Stimulated activated CD8-positive, alpha-beta memory T cell treated with anti-CD3 and anti-CD28 coated beads, Interleukin-2, amount 100 ng/mL, for 1 hour (primary cell): Measurements from ENCODE around the gene TRIM66.

Source experiments
- DNase-seq, 2 donors: peaks; one replicate each; pipeline ENCODE4 v3.0.0-alpha.2; 2020; ENCODE audit warnings: low read depth in 2 of 2

TRIM66 gene

DNA sequence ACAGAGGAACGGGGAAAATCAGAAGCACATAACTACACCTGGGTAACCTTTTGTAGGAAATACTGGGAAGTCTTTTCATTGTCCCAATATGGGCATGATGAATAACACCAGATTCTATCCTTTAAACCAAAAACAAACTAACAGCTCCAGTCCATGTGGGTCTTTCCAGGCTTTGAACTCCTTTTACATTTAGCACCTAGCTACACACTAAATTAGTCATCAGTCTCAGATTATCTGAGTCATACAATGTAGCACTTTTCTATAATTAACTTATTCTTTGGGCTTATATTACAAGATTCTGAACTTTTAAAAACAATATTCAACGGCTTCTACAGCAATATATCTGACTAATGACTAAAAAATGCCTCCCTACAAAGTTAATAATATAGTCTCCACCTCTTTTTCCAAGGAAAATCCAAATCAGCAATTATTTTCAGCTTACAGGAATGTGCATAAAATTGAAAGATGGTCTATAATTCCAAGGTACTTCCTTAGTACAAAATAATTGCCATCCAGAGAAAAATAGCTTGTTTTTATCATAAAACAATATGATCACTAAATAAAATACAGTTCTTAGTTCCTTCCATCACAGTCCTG is 114.8 kb downstream of the TRIM66 start:
- DNase-seq = no peak

DNA sequence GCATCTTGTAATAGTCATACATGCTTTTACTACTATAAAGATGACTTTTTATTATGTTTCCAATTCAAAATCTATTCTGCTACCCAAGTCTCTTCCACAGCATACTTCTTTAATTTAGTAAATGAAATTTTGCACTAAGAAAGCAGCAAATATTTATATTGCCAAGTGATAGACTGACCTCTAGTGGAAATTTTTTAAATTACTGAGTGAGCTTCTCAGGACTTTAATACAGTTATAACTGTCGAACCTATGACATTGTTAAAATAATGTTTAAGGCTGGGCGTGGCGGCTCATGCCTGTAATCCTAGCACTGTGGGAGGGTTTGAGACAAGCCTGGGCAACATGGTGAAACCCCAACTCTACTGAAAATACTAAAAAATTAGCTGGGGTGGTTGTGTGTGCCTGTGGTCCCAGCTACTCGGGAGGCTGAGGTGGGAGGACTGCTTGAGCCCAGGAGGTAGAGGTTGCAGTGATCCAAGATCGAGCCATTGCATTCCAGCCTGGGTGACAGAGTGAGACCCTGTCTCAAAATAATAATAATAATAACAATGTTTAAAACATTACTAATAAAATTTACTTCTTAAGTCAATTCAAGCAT is 115.8 kb downstream of the TRIM66 start:
- no peak for DNase-seq

DNA sequence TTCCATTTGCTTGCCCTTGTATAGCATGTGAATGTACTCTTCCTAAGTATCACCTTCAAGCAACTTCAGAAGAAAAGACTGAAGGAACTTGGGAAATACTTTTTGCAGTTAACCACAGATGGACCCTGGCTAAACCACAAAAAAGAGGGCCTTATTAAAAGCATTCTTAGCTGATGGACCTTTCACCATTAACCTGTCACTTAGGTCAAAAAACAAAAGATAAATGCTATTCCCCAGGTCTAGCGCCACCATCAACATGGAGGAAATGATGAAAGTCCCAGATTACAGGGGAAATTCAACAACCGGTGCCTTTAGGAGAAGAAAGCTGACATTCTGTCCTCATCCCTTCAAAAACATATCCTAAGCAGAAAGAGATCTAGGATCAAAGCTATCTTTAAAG is 117.9 kb downstream of the TRIM66 start:
- no peak for DNase-seq
